ENCODE data around the gene IL24. TPM values are rescaled to one million over a fixed set of nuclear protein-coding genes. Genes with fewer than 3 reads are reported as not detected.

Gene IL24
- total and polyA plus RNA-seq, 12 donors = not detected

GRCh38 chr1:206867239-206867638, 30.0 kb upstream of the IL24 start:
- H3K4me3 ChIP-seq = no peak overlapping the region
- H3K27me3 ChIP-seq = no peaks in the 10 kb centered on the region
- TF ChIP-seq CTCF (IDR thresholded peaks at IDR 0.05) (no peak), POLR2A (IDR thresholded peaks at IDR 0.05) (no peak)
- 87 to 93% (median 90%) methylated on average over 1 of the region's 1 CpG for WGBS, 4 donors
- H3K36me3 ChIP-seq (replicated peaks in 1 of 2) = no peaks in the 10 kb centered on the region
- no peak overlapping the region for H3K27ac ChIP-seq
- no peaks in the 10 kb centered on the region for H3K9me3 ChIP-seq (replicated peaks in 1 of 3)
- no peaks in the 10 kb centered on the region for H3K4me1 ChIP-seq (replicated peaks in 1 of 2)
- no peak for DNase-seq
- intact Hi-C loops (cut with DNase I) = loop anchor here in 1 of 2 donors (2.0 kb wide), 1 partner anchor 18 kb away; no protein-coding TSS in a partner anchor

- intact Hi-C loops (cut with DNase I) = loop anchor here in 1 of 2 donors (2.0 kb wide), 1 partner anchor 17 kb away; no protein-coding TSS in a partner anchor
- no peak for DNase-seq
- Histone ChIP-seq H3K27ac (no peak overlapping the region), H3K4me1 (replicated peaks in 1 of 2) (no peaks in the 10 kb centered on the region), H3K36me3 (replicated peaks in 1 of 2) (no peaks in the 10 kb centered on the region), H3K9me3 (replicated peaks in 1 of 3) (no peaks in the 10 kb centered on the region), H3K4me3 (no peak overlapping the region), H3K27me3 (no peaks in the 10 kb centered on the region)
- no peak for TF ChIP-seq CTCF (IDR thresholded peaks at IDR 0.05)
- no peak for TF ChIP-seq POLR2A (IDR thresholded peaks at IDR 0.05)
These were observed 29.5 kb upstream of the IL24 start for GRCh38 chr1:206867716-206868115.

GRCh38 chr1:206868264-206868663, 29.0 kb upstream of the IL24 start:
- no peaks in the 10 kb centered on the region for H3K36me3 ChIP-seq (replicated peaks in 1 of 2)
- no peak overlapping the region for H3K4me3 ChIP-seq
- H3K4me1 ChIP-seq (replicated peaks in 1 of 2) = no peaks in the 10 kb centered on the region
- H3K27ac ChIP-seq = no peak overlapping the region
- 25 to 56% (median 48%) methylated on average over 1 of the region's 1 CpG for WGBS, 4 donors
- intact Hi-C loops (cut with DNase I) = no loop called here
- no peak for DNase-seq
- no peak for TF ChIP-seq POLR2A (IDR thresholded peaks at IDR 0.05)
- no peak for TF ChIP-seq CTCF (IDR thresholded peaks at IDR 0.05)
- no peaks in the 10 kb centered on the region for H3K9me3 ChIP-seq (replicated peaks in 1 of 3)
- H3K27me3 ChIP-seq = no peaks in the 10 kb centered on the region

GRCh38 chr1:206872139-206872538, 25.1 kb upstream of the IL24 start:
- Histone ChIP-seq H3K4me3 (no peak overlapping the region), H3K36me3 (replicated peaks in 1 of 2) (no peaks in the 10 kb centered on the region), H3K4me1 (replicated peaks in 1 of 2) (no peaks in the 10 kb centered on the region), H3K27ac (no peak overlapping the region), H3K9me3 (replicated peaks in 1 of 3) (no peaks in the 10 kb centered on the region), H3K27me3 (no peaks in the 10 kb centered on the region)
- no peak for DNase-seq
- TF ChIP-seq POLR2A (IDR thresholded peaks at IDR 0.05) = no peak
- no peak for TF ChIP-seq CTCF (IDR thresholded peaks at IDR 0.05)
- intact Hi-C loops (cut with DNase I) = no loop called here
- 73 to 86% (median 84%) methylated on average over 3 of the region's 3 CpGs for WGBS, 4 donors
